Left ventricle myocardium inferior (tissue), 1 donor: ENCODE data around the gene CDCA3. TPM values are rescaled to one million over a fixed set of nuclear protein-coding genes. Genes with fewer than 3 reads are reported as not detected.
"Not testable (repeated sequence)": the region's sequence is repeated elsewhere in the genome, so short reads cannot be mapped to it uniquely, and the experiment has no call there.

ENCODE experiments used
- DNase-seq: peaks from one replicate; pipeline ENCODE4 v3.0.0-alpha.2; 2020
- H3K27ac ChIP-seq: fragments of 200-600 bp; replicated peaks from 2 replicates; pipeline ENCODE4 v1.8.0; 2021
- H3K27me3 ChIP-seq: fragments of 200-600 bp; 2 replicates; pipeline ENCODE4 v1.8.0; 2021; ENCODE audit warnings: low read depth
- H3K36me3 ChIP-seq: fragments of 200-600 bp; 2 replicates; pipeline ENCODE4 v1.8.0; 2021
- H3K4me1 ChIP-seq: fragments of 200-600 bp; 2 replicates; pipeline ENCODE4 v1.8.0; 2021
- H3K4me3 ChIP-seq: fragments of 200-600 bp; 2 replicates; pipeline ENCODE4 v1.8.0; 2021; ENCODE audit warnings: mild to moderate bottlenecking, moderate library complexity
- H3K9me3 ChIP-seq: fragments of 200-600 bp; replicated peaks from 2 replicates; pipeline ENCODE4 v1.8.0; 2021
- intact Hi-C: fragments of 100-400 bp; cut with micrococcal nuclease; formaldehyde crosslinking; loops from one replicate; pipeline ENCODE4 v1.11.0; 2022
- total RNA-seq: library from RNA; stranded (reverse); fragmentation: NEBNext Ultra II Directional; extraction: Animal tissue kit (Norgen Biotek cat#: 25700); gene quantifications from one replicate; pipeline ENCODE4 v1.2.1, GENCODE V29; 2021
- TF ChIP-seq, protein P1 (sequence below): fragments of 200-600 bp; IDR thresholded peaks from 2 replicates; pipeline ENCODE4 v1.8.0; 2021; ENCODE audit warnings: antibody characterized with exemption, mild to moderate bottlenecking, borderline replicate concordance
- donor health status: DM: no; HTN: yes; CAD: no; lungs with severe emphysema.

Gene CDCA3
- total RNA-seq, 1 donor from 2014 or later, result 0.55 TPM

DNA sequence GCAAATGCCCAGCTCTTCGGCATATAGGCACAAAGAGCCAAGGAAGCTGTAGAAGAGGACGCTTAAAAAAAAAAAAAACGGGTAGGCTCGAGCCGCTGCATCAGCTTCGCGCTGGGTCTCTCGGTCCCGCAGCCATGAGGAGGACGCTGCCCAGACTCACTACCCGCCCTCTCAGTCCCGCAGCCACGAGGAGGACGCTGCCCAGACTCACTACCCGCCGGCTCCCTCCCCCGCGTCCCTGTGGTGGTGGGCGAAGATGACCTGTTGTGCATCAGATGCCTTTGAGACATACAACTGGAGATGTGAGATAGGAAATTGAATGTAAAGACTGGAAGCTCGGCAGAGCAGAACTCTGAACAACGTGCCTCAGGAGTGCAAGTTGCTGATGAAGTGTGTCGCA is 33.5 kb upstream of the CDCA3 start:
- Histone ChIP-seq H3K27ac (no peak overlapping the region), H3K27me3 (no peaks in the 10 kb centered on the region), H3K4me3 (no peak overlapping the region), H3K36me3 (peaks cover 22% of the 10 kb centered on the region), H3K4me1 (no peaks in the 10 kb centered on the region), H3K9me3 (no peaks in the 10 kb centered on the region)
- TF ChIP-seq, protein P1, sequence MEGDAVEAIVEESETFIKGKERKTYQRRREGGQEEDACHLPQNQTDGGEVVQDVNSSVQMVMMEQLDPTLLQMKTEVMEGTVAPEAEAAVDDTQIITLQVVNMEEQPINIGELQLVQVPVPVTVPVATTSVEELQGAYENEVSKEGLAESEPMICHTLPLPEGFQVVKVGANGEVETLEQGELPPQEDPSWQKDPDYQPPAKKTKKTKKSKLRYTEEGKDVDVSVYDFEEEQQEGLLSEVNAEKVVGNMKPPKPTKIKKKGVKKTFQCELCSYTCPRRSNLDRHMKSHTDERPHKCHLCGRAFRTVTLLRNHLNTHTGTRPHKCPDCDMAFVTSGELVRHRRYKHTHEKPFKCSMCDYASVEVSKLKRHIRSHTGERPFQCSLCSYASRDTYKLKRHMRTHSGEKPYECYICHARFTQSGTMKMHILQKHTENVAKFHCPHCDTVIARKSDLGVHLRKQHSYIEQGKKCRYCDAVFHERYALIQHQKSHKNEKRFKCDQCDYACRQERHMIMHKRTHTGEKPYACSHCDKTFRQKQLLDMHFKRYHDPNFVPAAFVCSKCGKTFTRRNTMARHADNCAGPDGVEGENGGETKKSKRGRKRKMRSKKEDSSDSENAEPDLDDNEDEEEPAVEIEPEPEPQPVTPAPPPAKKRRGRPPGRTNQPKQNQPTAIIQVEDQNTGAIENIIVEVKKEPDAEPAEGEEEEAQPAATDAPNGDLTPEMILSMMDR, result no peak
- no peak for DNase-seq
- intact Hi-C loops, result no loop called here

DNA sequence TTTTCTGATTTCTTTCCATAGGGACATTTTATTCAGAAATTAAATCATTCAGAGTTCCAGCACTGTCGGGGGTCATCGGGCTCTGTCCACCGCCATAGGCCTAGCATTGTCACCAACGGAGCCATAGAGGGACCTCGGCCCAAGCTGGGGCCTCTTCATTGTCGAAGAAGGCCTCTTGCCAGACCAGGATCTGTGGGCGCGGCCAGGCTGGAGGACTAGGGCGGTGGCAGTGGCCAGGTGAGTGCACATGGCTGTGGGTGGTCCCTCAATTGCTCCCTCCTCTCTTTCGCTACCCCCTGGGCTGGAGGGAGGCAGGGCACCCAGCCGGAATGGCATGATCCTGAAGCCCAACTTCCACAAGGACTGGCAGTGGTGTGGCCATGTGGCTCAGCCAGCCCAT is 32.6 kb upstream of the CDCA3 start:
- Histone ChIP-seq H3K4me3 (no peak overlapping the region), H3K9me3 (no peaks in the 10 kb centered on the region), H3K4me1 (no peaks in the 10 kb centered on the region), H3K27ac (no peak overlapping the region), H3K27me3 (no peaks in the 10 kb centered on the region), H3K36me3 (peaks cover 22% of the 10 kb centered on the region)
- TF ChIP-seq, protein P1, result no peak
- DNase-seq, result no peak
- intact Hi-C loops, result no loop called here

DNA sequence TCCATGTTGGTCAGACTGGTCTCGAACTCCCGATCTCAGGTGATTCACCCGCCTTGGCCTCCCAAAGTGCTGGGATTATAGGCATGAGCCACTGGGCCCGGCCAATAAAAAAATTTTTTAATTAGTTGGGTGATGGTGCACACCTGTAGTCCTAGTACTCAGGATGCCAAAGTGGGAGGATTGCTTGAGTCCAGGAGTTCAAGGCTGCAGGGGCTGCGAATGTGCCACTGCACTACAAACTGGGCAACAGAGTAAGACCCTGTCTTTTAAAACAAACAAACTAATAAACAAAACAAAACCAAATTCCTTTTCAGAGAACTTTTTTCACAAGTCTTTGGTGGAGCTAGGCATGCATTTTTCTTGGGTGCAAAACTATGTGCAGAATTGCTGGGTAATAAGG is 32.2 kb upstream of the CDCA3 start:
- no peak overlapping the region for H3K27ac ChIP-seq
- no peaks in the 10 kb centered on the region for H3K9me3 ChIP-seq
- intact Hi-C loops, result no loop called here
- peaks cover 22% of the 10 kb centered on the region for H3K36me3 ChIP-seq
- TF ChIP-seq, protein P1, result no peak
- no peak overlapping the region for H3K4me3 ChIP-seq
- H3K27me3 ChIP-seq, result no peaks in the 10 kb centered on the region
- DNase-seq, result no peak
- H3K4me1 ChIP-seq, result no peaks in the 10 kb centered on the region

DNA sequence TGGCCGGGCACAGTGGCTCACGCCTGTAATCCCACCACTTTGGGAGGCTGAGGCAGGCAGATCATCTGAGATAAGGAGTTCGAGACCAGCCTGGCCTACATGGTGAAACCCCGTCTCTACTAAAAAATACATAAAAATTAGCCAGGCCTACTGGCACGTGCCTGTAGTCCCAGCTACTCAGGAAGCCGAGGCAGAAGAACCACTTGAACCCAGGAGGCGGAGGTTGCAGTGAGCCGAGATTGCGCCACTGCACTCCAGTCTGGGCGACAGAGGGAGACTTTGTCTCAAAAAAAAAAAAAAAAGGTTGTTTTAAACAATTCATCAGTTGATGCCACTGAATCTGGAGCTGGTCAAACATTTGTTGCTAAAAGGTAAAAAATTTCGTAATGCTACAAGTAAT is 28.7 kb upstream of the CDCA3 start:
- H3K27ac ChIP-seq, intact Hi-C loops, H3K4me1 ChIP-seq, H3K4me3 ChIP-seq, DNase-seq, H3K9me3 ChIP-seq, H3K27me3 ChIP-seq: not testable (repeated sequence)
- H3K36me3 ChIP-seq, result peaks cover 22% of the 10 kb centered on the region

DNA sequence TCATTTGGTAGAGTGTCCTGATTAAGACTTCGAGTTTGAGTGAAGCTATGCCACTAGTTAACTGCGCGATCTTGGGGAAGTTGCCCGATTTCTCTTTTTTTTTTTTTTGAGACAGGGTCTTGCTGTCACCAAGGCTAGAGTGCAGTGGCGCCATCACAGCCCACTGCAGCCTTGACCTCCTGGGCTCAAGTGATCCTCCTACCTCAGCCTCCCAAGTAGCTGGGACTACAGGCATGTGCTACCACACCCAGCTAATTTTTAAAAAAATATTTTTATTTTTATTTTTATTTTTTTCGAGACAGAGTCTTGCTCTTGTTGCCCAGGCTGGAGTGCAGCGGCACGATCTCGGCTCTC is 22.9 kb upstream of the CDCA3 start:
- H3K9me3 ChIP-seq, H3K27me3 ChIP-seq, intact Hi-C loops, DNase-seq: not testable (repeated sequence)
- H3K36me3 ChIP-seq, result peaks cover 27% of the 10 kb centered on the region
- peaks cover 45% of the 10 kb centered on the region for H3K4me1 ChIP-seq
- H3K4me3 ChIP-seq, result peak overlapping the region; percentile 89
- H3K27ac ChIP-seq, result peak overlapping the region; percentile 90

DNA sequence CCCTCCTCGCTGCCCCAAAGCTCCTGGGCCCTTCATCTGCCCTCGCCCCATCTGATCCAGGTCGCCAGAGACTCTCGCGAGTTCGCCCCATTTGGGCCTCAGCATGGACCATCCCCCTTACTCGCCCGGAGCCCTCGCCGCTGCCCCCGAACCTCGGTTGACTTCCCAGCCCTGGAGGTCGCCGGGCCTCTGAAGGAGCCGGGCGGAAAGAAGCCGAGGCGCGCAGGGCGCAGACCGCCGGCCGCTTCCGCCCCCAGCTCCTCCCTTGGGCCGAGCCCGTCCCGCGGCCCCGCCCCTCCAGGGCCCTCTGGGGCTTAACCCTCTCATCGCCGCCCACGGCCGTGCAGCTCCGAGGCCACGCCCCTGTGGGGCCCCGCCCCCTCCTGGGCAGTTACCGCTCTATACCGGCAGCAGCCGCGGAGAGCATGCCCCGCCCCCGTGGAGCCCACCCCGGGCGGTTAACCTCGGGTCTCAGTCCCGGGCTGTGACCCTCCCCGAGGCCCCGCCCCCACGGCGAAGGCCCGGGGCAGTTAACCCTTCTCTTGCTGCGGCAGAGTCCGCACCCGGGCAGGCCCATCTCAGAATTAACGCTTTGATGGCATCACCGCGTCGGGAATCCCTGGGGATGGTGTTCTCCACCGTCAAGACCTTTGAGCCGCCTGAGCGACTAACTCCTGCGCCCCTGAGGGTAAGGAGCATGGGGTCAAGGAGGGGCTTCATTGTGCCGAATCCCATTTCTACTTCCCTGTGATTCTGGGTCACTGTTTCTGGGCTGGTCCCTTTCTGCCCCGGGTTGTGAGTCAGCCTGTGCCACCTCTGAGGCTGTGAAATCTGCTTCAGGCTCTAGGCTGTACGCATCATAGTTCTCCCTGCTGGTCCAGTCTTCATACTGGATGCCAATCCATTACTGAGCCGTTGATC is 22.3 kb upstream of the CDCA3 start, which contains the start of gene SPSB2:
Gene SPSB2, minus strand, starts transcription at position 210 of the 921 bp plus-strand sequence. CDS start 402 bp downstream, outside the sequence.
- no peaks in the 10 kb centered on the region for H3K9me3 ChIP-seq
- TF ChIP-seq, protein P1, result no peak
- peaks cover 52% of the 10 kb centered on the region for H3K4me1 ChIP-seq
- intact Hi-C loops, result no loop called here
- DNase-seq, result peak; percentile 98
- peak within 1 kb of the TSS; percentile 89 for H3K4me3 ChIP-seq
- no peaks in the 10 kb centered on the region for H3K27me3 ChIP-seq
- H3K27ac ChIP-seq, result peak within 1 kb of the TSS; percentile 90
- peaks cover 31% of the 10 kb centered on the region for H3K36me3 ChIP-seq
